Measurements from ENCODE around the gene HOOK2. TPM values are rescaled to one million over a fixed set of nuclear protein-coding genes. Genes with fewer than 3 reads are reported as not detected.

HOOK2 gene
- total RNA-seq, 2 experiments from 2014 or later = 17.3 to 18.4 TPM

DNA sequence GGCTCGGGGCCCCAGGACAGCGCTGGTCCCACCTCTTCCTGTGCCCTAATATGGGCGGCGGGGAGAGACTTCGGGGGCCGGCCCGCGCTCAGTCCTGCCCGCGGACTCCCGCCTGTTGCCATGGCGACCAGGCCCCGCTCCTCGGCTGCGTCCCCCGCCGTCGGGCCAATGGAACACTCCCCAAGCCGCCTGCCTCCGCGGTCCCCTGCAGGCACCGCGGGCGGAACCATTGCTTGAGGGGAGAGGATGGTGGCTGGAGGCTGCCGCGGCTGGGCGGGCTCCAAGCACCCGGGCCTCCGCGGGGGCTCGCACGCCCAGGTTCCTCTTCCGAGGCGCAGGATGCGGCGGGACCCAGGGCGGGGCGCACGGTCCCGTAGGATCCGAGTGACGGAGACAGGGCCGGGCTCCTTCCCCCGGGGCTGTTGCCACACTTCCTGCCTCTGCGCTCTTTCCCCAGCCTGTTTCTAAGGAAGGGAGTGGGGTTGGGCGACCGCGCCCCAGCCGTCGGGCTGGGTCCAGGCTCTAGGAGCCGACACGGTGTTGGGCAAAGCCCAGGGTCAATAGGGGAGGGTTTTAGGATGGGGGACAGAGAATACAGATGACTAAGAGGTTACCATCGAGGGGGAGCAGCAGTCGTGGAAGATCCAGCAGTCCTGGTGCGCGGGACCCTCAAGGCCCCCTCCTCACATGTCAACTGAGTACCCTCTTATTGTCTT is 14.7 kb upstream of the HOOK2 start:
- H3K27ac Mint-ChIP-seq = peak overlapping the region; percentile 98
- no peaks in the 10 kb centered on the region for H3K27me3 Mint-ChIP-seq
- TF ChIP-seq, protein P1, sequence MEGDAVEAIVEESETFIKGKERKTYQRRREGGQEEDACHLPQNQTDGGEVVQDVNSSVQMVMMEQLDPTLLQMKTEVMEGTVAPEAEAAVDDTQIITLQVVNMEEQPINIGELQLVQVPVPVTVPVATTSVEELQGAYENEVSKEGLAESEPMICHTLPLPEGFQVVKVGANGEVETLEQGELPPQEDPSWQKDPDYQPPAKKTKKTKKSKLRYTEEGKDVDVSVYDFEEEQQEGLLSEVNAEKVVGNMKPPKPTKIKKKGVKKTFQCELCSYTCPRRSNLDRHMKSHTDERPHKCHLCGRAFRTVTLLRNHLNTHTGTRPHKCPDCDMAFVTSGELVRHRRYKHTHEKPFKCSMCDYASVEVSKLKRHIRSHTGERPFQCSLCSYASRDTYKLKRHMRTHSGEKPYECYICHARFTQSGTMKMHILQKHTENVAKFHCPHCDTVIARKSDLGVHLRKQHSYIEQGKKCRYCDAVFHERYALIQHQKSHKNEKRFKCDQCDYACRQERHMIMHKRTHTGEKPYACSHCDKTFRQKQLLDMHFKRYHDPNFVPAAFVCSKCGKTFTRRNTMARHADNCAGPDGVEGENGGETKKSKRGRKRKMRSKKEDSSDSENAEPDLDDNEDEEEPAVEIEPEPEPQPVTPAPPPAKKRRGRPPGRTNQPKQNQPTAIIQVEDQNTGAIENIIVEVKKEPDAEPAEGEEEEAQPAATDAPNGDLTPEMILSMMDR (IDR thresholded peaks at IDR 0.05) = no peak
- no peaks in the 10 kb centered on the region for H3K9me3 Mint-ChIP-seq
- intact Hi-C loops (cut with micrococcal nuclease) = no loop called here
- DNase-seq (peak; percentile 98), ATAC-seq (peak; percentile 52)
- peaks cover 21% of the 10 kb centered on the region for H3K36me3 Mint-ChIP-seq (ENCODE audit: low read depth)
- H3K4me1 Mint-ChIP-seq (ENCODE audit: low read depth) = peaks cover 34% of the 10 kb centered on the region
- ChIA-PET CTCF (interaction anchor here (2.6 to 14.2 kb wide), 4 partner anchors 10 to 57 kb away, joined by 8 to 480 read pairs (median 176); no protein-coding TSS in a partner anchor), POLR2A (interaction anchor here (0.6 to 1.7 kb wide), 9 partner anchors 8 to 277 kb away, joined by 3 to 17 read pairs (median 4); partner anchors contain the start of genes GET3 and TRIR)
- peak overlapping the region; percentile 95 for H3K4me3 Mint-ChIP-seq

DNA sequence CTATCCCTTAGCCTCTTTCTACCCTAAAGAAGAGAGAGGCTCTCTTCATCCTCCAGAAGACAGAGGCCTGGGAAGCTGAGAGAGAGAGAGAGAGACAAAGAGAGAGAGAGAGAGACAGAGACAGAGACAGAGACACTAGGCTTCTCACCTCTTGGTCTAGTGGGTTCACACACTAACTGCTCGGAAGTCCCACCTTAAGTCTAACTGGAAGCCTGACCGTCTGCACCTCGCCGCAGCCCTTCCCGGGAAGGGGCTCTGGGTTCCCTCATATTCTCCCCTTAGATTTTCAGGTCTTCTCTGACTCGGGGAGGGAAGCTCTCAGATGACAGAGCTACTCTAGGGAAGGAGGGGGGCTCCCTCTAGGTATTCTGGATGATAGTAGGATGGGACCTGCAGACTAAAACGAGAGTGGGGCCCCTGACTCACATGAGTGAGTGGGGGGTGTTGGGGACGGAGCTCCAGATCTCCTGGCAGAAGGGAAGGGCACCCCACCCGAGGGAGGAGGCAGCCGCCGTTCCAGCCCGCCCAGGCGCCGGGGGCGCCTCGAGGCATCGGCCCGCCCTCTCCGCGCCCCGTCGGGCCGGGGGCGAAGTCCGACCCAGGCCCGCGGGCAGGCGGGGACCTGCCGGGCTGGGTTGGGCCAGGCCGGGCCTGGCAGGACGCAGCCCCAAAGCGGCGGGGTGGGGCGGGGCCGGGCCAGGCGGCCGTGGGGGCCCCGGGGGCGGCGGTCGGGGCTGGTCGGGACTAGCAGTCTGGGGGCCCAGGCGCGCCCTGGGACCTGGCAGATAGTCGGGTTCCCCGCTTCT is 13.9 kb upstream of the HOOK2 start:
- peaks cover 27% of the 10 kb centered on the region for H3K4me1 Mint-ChIP-seq (ENCODE audit: low read depth)
- CTCF ChIA-PET = interaction anchor here (1.0 to 2.9 kb wide), 4 partner anchors 12 to 96 kb away, joined by 3 to 26 read pairs (median 4); partner anchors contain the start of gene RNASEH2A
- peaks cover 18% of the 10 kb centered on the region for H3K36me3 Mint-ChIP-seq (ENCODE audit: low read depth)
- peak; percentile 0 for ATAC-seq
- no peaks in the 10 kb centered on the region for H3K27me3 Mint-ChIP-seq
- peak overlapping the region; percentile 94 for H3K27ac Mint-ChIP-seq
- intact Hi-C loops (cut with micrococcal nuclease) = no loop called here
- POLR2A ChIA-PET = interaction anchor here (0.7 to 1.7 kb wide), 4 partner anchors 11 to 67 kb away, joined by 4 to 17 read pairs (median 5); partner anchors contain the start of genes GET3 and TRIR
- H3K9me3 Mint-ChIP-seq = no peaks in the 10 kb centered on the region
- peak overlapping the region; percentile 95 for H3K4me3 Mint-ChIP-seq
- TF ChIP-seq, protein P1 (IDR thresholded peaks at IDR 0.05) = no peak
- peak; percentile 65 for DNase-seq

DNA sequence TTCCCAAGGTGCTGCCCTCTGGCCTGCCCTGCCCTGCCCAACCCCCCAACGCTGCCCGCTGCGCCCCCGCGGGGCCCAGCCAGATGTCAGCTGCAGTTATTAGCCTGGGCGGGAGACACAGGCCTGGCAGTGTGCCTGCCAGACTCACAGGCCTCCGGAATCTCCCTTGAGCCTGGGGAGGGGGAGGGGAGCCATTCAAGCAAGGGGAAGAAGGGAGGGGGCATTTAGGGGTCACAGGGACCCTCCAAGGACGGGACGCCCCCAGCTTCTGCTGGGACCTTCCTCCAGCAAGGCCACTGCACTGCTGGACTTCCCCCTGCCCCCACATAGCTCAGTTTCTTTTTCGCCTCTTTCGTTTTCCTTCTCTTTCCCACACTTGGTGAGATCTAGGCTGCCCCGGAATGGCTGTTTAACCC is 13.3 kb upstream of the HOOK2 start:
- ChIA-PET CTCF (interaction anchor here (1.0 to 3.8 kb wide), 5 partner anchors 7 to 96 kb away, joined by 3 to 26 read pairs (median 6); partner anchors contain the start of gene RNASEH2A), POLR2A (interaction anchor here (0.7 to 1.7 kb wide), 5 partner anchors 7 to 66 kb away, joined by 3 to 17 read pairs (median 4); partner anchors contain the start of gene TRIR)
- intact Hi-C loops (cut with micrococcal nuclease) = no loop called here
- Mint-ChIP-seq H3K27ac (peak overlapping the region; percentile 94), H3K9me3 (no peaks in the 10 kb centered on the region), H3K4me1 (ENCODE audit: low read depth) (peaks cover 24% of the 10 kb centered on the region), H3K4me3 (peak overlapping the region; percentile 86), H3K27me3 (no peaks in the 10 kb centered on the region), H3K36me3 (ENCODE audit: low read depth) (peaks cover 15% of the 10 kb centered on the region)
- DNase-seq (peak; percentile 80), ATAC-seq (no peak)
- TF ChIP-seq, protein P1 (IDR thresholded peaks at IDR 0.05) = no peak

DNA sequence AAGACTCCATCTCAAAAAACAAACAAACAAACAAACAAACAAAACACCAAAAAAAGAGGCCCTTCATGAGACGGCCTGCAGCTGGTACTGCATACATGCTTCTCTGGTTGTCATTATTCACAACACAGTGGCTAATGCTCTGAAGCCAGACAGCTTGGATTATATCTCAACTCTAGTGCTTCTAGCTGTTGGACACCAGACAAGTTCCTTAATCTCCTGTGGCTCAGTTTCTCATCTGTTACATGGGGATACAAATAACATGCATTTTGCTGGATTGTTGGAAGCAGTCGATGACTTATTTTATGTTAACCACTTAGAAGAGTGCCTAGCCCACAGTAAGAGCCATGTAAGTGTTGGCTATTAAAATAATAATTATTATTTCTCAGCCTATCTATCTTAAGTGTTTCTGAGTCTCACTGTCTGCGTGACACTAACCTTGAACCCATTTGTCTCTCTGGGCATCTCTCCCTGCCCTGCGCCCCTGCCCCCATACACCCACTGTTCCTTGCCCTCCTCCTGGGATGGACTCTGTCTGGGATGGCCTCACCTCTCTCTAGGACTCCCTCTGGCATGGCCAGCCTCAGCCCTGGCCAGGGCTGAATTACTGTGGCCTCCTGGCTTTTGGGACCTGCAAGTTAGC is 12.8 kb upstream of the HOOK2 start:
- Mint-ChIP-seq H3K4me3 (peak overlapping the region; percentile 86), H3K27me3 (no peaks in the 10 kb centered on the region), H3K9me3 (no peaks in the 10 kb centered on the region), H3K36me3 (ENCODE audit: low read depth) (peaks cover 12% of the 10 kb centered on the region), H3K27ac (peak overlapping the region; percentile 94), H3K4me1 (ENCODE audit: low read depth) (peaks cover 24% of the 10 kb centered on the region)
- intact Hi-C loops (cut with micrococcal nuclease) = no loop called here
- DNase-seq (no peak), ATAC-seq (no peak)
- ChIA-PET CTCF (interaction anchor here (1.2 to 3.8 kb wide), 4 partner anchors 8 to 97 kb away, joined by 3 to 26 read pairs (median 13); no protein-coding TSS in a partner anchor), POLR2A (interaction anchor here (0.7 to 1.7 kb wide), 4 partner anchors 8 to 66 kb away, joined by 3 to 17 read pairs (median 4); no protein-coding TSS in a partner anchor)
- TF ChIP-seq, protein P1 (IDR thresholded peaks at IDR 0.05) = no peak
